ENCODE data around the gene OSM. TPM values are rescaled to one million over a fixed set of nuclear protein-coding genes. Genes with fewer than 3 reads are reported as not detected.

Gene OSM
- total and polyA plus RNA-seq, 8 donors, result 0.17 to 6.3 (median 0.58) TPM

GRCh38 chr22:30260276-30260675, 6.4 kb downstream of the OSM start:
- ATAC-seq (no peak), DNase-seq (no peak)
- TF ChIP-seq CTCF (IDR thresholded peaks at IDR 0.05), result no peak
- peaks cover 0 to 55% of the 10 kb centered on the region in 2 donors for H3K4me1 ChIP-seq
- peaks cover 0 to 5% of the 10 kb centered on the region in 2 donors for H3K36me3 ChIP-seq
- intact Hi-C loops (cut with DNase I), result loop anchor here (5.0 to 10.0 kb wide), 3 partner anchors 125 to 225 kb away; partner anchors contain the start of gene RNF215 (in 1 of the 2)
- H3K27ac ChIP-seq, result no peak overlapping the region
- no peaks in the 10 kb centered on the region for H3K9me3 ChIP-seq
- H3K27me3 ChIP-seq, result no peaks in the 10 kb centered on the region
- H3K4me3 ChIP-seq, result no peak overlapping the region

DNA sequence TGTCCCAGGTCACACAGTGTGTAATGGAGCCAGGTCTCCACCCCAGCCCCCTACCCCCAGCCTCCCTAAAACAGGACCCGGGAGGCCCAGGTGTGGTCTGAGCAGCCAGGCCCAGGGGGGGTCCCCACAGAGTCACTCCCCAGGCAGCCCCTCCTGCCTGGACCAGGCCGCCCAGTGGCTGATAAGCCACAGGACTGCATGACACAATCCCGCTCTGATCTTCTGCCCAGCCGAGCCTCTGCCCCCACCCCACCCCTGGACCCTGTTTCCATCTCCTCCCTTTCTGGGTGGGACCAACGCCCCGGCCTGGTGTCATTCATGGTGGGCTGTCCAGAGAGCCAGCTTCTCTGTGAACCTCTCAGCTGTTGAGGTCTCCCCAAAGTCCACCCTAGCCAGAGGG, 12.3 kb downstream of the OSM start:
- H3K4me1 ChIP-seq, result peaks cover 2 to 48% of the 10 kb centered on the region in 2 donors
- intact Hi-C loops (cut with DNase I), result no loop called here
- no peaks in the 10 kb centered on the region for H3K9me3 ChIP-seq

DNA sequence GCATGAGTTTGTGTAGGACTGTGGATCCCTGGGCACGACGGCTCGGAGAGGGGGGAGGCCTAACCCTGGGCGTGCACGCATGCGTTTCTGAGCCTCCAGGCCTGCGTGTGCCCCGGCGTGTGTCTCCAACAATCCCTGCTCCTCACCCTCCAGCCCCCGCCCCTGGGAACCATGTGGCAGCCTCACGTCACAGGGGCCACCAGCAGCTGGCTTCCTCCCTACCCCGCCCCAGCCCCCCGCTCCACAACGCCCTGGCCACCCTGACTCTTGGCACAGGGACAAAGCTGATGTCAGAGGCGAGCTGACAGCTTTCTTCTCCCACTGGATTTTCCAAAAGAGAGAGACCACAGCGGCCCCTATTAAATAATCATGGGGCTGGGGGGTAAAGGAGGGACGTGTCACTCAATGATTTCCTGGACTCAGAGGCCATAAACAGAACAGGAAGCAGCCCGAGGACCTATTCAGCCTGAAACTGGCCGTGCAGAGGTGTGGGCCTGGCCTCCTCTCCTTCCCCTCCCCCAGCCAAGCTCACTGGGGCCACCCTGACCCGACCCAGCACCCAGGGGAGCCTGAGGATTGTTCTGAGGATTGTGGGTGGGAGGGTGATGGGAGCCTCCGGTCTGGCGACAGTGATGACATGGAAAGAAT, 13.3 kb downstream of the OSM start:
- no peak for ATAC-seq

More for the DNA sequence above, 12.3 kb downstream of the OSM start:
- DNase-seq (peak in 1 of 4 donors; percentile 41), ATAC-seq (no peak)
- no peak overlapping the region for H3K4me3 ChIP-seq
- no peak overlapping the region for H3K27ac ChIP-seq
- H3K27me3 ChIP-seq, result no peaks in the 10 kb centered on the region
- no peaks in the 10 kb centered on the region for H3K36me3 ChIP-seq
- TF ChIP-seq CTCF (IDR thresholded peaks at IDR 0.05), result no peak

GRCh38 chr22:30252411-30253204, 14.0 kb downstream of the OSM start:
- peak overlapping the region in 1 of 2 donors; percentile 29 for H3K27ac ChIP-seq
- H3K9me3 ChIP-seq, result no peaks in the 10 kb centered on the region
- no peak overlapping the region for H3K4me3 ChIP-seq
- TF ChIP-seq CTCF (IDR thresholded peaks at IDR 0.05), result no peak
- ATAC-seq, result no peak
- intact Hi-C loops (cut with DNase I), result no loop called here
- no peak for DNase-seq
- H3K36me3 ChIP-seq, result no peaks in the 10 kb centered on the region
- H3K4me1 ChIP-seq, result peaks cover 2 to 61% of the 10 kb centered on the region in 2 donors
- peaks cover 0 to 16% of the 10 kb centered on the region in 2 donors for H3K27me3 ChIP-seq

More for the DNA sequence above, 13.3 kb downstream of the OSM start:
- Histone ChIP-seq H3K27me3 (peaks cover 0 to 9% of the 10 kb centered on the region in 2 donors), H3K36me3 (no peaks in the 10 kb centered on the region), H3K9me3 (no peaks in the 10 kb centered on the region), H3K4me1 (peaks cover 2 to 54% of the 10 kb centered on the region in 2 donors), H3K4me3 (no peak overlapping the region), H3K27ac (no peak overlapping the region)
- TF ChIP-seq CTCF (IDR thresholded peaks at IDR 0.05), result no peak
- intact Hi-C loops (cut with DNase I), result no loop called here
- peak in 2 of 4 donors; percentile 85 to 90 for DNase-seq

- Histone ChIP-seq H3K36me3 (no peaks in the 10 kb centered on the region), H3K4me3 (no peak overlapping the region), H3K4me1 (peaks cover 7 to 70% of the 10 kb centered on the region in 2 donors), H3K27ac (peak overlapping the region in 1 of 2 donors; percentile 29), H3K9me3 (no peaks in the 10 kb centered on the region), H3K27me3 (peaks cover 0 to 25% of the 10 kb centered on the region in 2 donors)
- no peak for DNase-seq
- TF ChIP-seq CTCF (IDR thresholded peaks at IDR 0.05), result no peak
- no peak for ATAC-seq
- intact Hi-C loops (cut with DNase I), result no loop called here
Observed at GRCh38 chr22:30251711-30252110, 14.9 kb downstream of the OSM start.

All from left lung (tissue), 10 donors.